GM12878 (cell line): ENCODE data around the gene USH1G. TPM values are rescaled to one million over a fixed set of nuclear protein-coding genes. Genes with fewer than 3 reads are reported as not detected.

Source experiments
- ATAC-seq: fragments of 200-7000 bp; cut with Tn5 transposase; 3 replicates; pipeline ENCODE4 v1.9.1; 2020; ENCODE audit warnings: mild to moderate bottlenecking, moderate library complexity
- BruUV-seq: library from RNA; stranded (reverse); fragments of 400-500 nt; replicated peaks from 2 replicates; lab custom pipeline; 2021; lab: Mats Ljungman, UMichigan
- CTCF ChIA-PET: fragments of 300-600 bp; sonication (Branson Sonifier 250); formaldehyde crosslinking; extraction: SDS; loops from one replicate; lab custom pipeline; 2021; ENCODE audit warnings: inconsistent platforms; lab: Yijun Ruan, JAX
- POLR2A ChIA-PET: fragments of 350-600 bp; formaldehyde crosslinking; extraction: SDS; loops from one replicate; lab custom pipeline; 2021; ENCODE audit warnings: inconsistent platforms; lab: Charles Lee
- RAD21 ChIA-PET: fragments of 300-600 bp; sonication (Branson Sonifier 250); formaldehyde crosslinking; loops from one replicate; lab custom pipeline; 2023; ENCODE audit warnings: antibody characterized with exemption; ENCODE audit not compliant: unreplicated experiment; lab: Charles Lee
- SMC1A ChIA-PET: fragments of 300-600 bp; sonication (Branson Sonifier 250); formaldehyde crosslinking; loops from one replicate; lab custom pipeline; 2023; ENCODE audit not compliant: unreplicated experiment, uncharacterized antibody; lab: Charles Lee
- DNase-seq: peaks from one replicate; pipeline ENCODE4 v3.0.0-alpha.2; 2011; ENCODE audit warnings: low read depth, low spot score
- FAIRE-seq: peaks from 3 replicates; lab custom pipeline; 2011; peaks lifted over from hg19 to GRCh38; lab: Jason Lieb, UNC
- H2AFZ ChIP-seq: 2 replicates; pipeline ENCODE4 v1.6.0; 2011; ENCODE audit warnings: low read depth, low read length, control low read depth; ENCODE audit not compliant: control insufficient read depth
- H3K27ac ChIP-seq: 2 replicates; pipeline ENCODE4 v1.5.1; 2011; ENCODE audit warnings: control low read depth; ENCODE audit not compliant: control insufficient read depth, insufficient read depth
- H3K27me3 ChIP-seq, 2 experiments: replicated peaks in 1 of 2; 2 replicates each; pipeline versions ENCODE4 v1.6.0 to v1.6.1; 2011; ENCODE audit warnings: low read length in 1 of 2; ENCODE audit not compliant: control insufficient read depth in 2 of 2, insufficient read depth in 2 of 2
- H3K36me3 ChIP-seq, 2 experiments: 2 replicates each; pipeline ENCODE4 v1.5.1; 2011; ENCODE audit warnings: low read length in 1 of 2; ENCODE audit not compliant: control insufficient read depth in 2 of 2, insufficient read depth in 2 of 2
- H3K4me1 ChIP-seq: 2 replicates; pipeline ENCODE4 v1.6.1; 2011; ENCODE audit warnings: mild to moderate bottlenecking, low read length, moderate library complexity, mixed read lengths; ENCODE audit not compliant: control insufficient read depth, insufficient read depth
- H3K4me2 ChIP-seq: 2 replicates; pipeline ENCODE4 v1.6.0; 2011; ENCODE audit warnings: control low read depth; ENCODE audit not compliant: control insufficient read depth, insufficient read depth
- H3K4me3 ChIP-seq: fragments of 200-600 bp; sonication (generic); 2 replicates; pipeline ENCODE4 v1.5.1; 2016
- H3K79me2 ChIP-seq: 2 replicates; pipeline ENCODE4 v1.6.0; 2011; ENCODE audit warnings: low read length; ENCODE audit not compliant: control insufficient read depth, insufficient read depth
- H3K9ac ChIP-seq: 2 replicates; pipeline ENCODE4 v1.8.0; 2011; ENCODE audit warnings: low read length, control low read depth, mixed read lengths; ENCODE audit not compliant: control insufficient read depth, insufficient read depth
- H3K9me3 ChIP-seq: replicated peaks from 3 replicates; pipeline ENCODE4 v1.5.1; 2011; ENCODE audit warnings: mild to moderate bottlenecking, low read length; ENCODE audit not compliant: control insufficient read depth, insufficient read depth
- H4K20me1 ChIP-seq: 2 replicates; pipeline ENCODE4 v1.6.0; 2011; ENCODE audit not compliant: control insufficient read depth, insufficient read depth
- CHD4 ChIP-seq: fragments of 200-600 bp; sonication (generic); IDR thresholded peaks from 2 replicates; pipeline ENCODE4 v1.6.1; 2016; ENCODE audit warnings: mild to moderate bottlenecking
- MTA3 ChIP-seq: IDR thresholded peaks from 2 replicates; pipeline ENCODE4 v1.6.1; 2012; ENCODE audit warnings: low read length, inconsistent platforms, borderline replicate concordance
- NFYB ChIP-seq: IDR thresholded peaks from 2 replicates; pipeline ENCODE4 v1.6.1; 2011; ENCODE audit warnings: low read depth, mild to moderate bottlenecking, low read length, improper control_type of control experiment, moderate library complexity; ENCODE audit not compliant: insufficient read depth
- SRF ChIP-seq, 2 experiments: IDR thresholded peaks; 2 replicates each; pipeline ENCODE4 v1.6.1; 2011; ENCODE audit warnings: low read depth in 2 of 2, low read length in 2 of 2, mild to moderate bottlenecking in 1 of 2, moderate library complexity in 1 of 2
- WGBS: methylation state at CpG from one replicate; pipeline ENCODE4 v1.1.6; 2016; ENCODE audit warnings: low lambda C conversion rate; ENCODE audit not compliant: insufficient replicate concordance, insufficient coverage; ENCODE audit errors: missing lambda C conversion rate; 5-methylcytosine and 5-hydroxymethylcytosine counted together
- in situ Hi-C: fragments of 300-500 bp; cut with MboI; formaldehyde crosslinking; loops from 9 replicates; pipeline ENCODE4 v1.14.3; 2018; ENCODE audit warnings: mixed read lengths
- intact Hi-C: fragments of 100-400 bp; cut with micrococcal nuclease; formaldehyde crosslinking; loops from one replicate; pipeline ENCODE4 v1.14.2; 2022; ENCODE audit not compliant: unreplicated experiment
- polyA plus RNA-seq, 11 experiments: library from polyadenylated mRNA; depleted of rRNA in 4 of 11; unstranded in 6 of 11; stranded (reverse) in 5 of 11; fragments of >200 nt; fragmentation: Nextera tagmentation in 4 of 11; fragmentation: Illumina TruSeq in 1 of 11; extraction: Ambion mirVana in 4 of 11; extraction: Trizol in 1 of 11; gene quantifications; 1 replicate in 1 of 11; 2 replicates in 10 of 11; pipeline versions ENCODE4 v1.2.1 to v1.2.3, GENCODE V29; 2011 to 2016; ENCODE audit warnings: inconsistent platforms in 2 of 11, missing spikeins in 2 of 11, low read depth in 1 of 11
- total RNA-seq, 4 experiments: library from RNA; depleted of rRNA in 3 of 4; stranded (reverse); fragments of >200 nt in 3 of 4; fragmentation: Illumina TruSeq in 1 of 4; extraction: Trizol in 1 of 4; gene quantifications; 2 replicates each; pipeline versions ENCODE4 v1.2.1 to v1.2.3, GENCODE V29; 2013 to 2021

The USH1G gene
- total and polyA plus RNA-seq, 10 of the 15 experiments (the other 5 are each of a cell fraction or from before 2014, with no cell fraction given): 0.05 to 0.62 (median 0.09) TPM; not detected in 7

- WGBS: 45% methylated on average over 6 of the region's 6 CpGs
- no peaks in the 10 kb centered on the region for H4K20me1 ChIP-seq
- POLR2A ChIA-PET: interaction anchor here (0.6 to 1.9 kb wide), 10 partner anchors 14 to 520 kb away, joined by 3 to 15 read pairs (median 3); partner anchors contain the start of genes KCTD2 and NAT9
- no peaks in the 10 kb centered on the region for H3K9me3 ChIP-seq
- peak; percentile 11; the same call in 1 of the 3 replicates for ATAC-seq
- intact Hi-C loops: no loop called here
- no peaks in the 10 kb centered on the region for H3K27me3 ChIP-seq
- CTCF ChIA-PET: interaction anchor here (0.7 to 4.5 kb wide), 15 partner anchors 10 to 298 kb away, joined by 3 to 40 read pairs (median 3); partner anchors contain the start of genes MRPL58, NHERF1 and RAB37
- no peaks in the 10 kb centered on the region; a peak in 1 of 4 replicates for H3K36me3 ChIP-seq
- peaks cover 16% of the 10 kb centered on the region for H3K79me2 ChIP-seq
- SMC1A ChIA-PET: interaction anchor here (0.9 to 2.5 kb wide), 5 partner anchors 8 to 127 kb away, joined by 3 to 10 read pairs (median 3); no protein-coding TSS in a partner anchor
- H3K4me1 ChIP-seq: peaks cover 14% of the 10 kb centered on the region
- BruUV-seq: no TSS peak
- TF ChIP-seq CHD4 (no peak), MTA3 (peak; percentile 51; the same call in 1 of the 2 replicates), NFYB (0 out of 2 replicates have a peak, but pooled peaks have one; percentile 53), SRF (IDR thresholded peaks at IDR 0.05; ENCODE audit: low read depth in 2 of 2, low read length in 2 of 2) (no peak)
- no peak for DNase-seq
- H3K9ac ChIP-seq: peak overlapping the region; percentile 94
- H2AFZ ChIP-seq: peak overlapping the region; percentile 90
- peak overlapping the region; percentile 83 for H3K4me2 ChIP-seq
- FAIRE-seq: peak; percentile 83
- in situ Hi-C loops: no loop called here
- peak overlapping the region; percentile 82 for H3K4me3 ChIP-seq
- RAD21 ChIA-PET: interaction anchor here (1.1 to 3.2 kb wide), 3 partner anchors 8 to 137 kb away, joined by 3 to 24 read pairs (median 9); partner anchors contain the start of gene RAB37
- peak overlapping the region; percentile 96 for H3K27ac ChIP-seq
These were observed 49.0 kb downstream of the USH1G start for GRCh38 chr17:74873874-74874614.
